GM12864 (cell line): ENCODE data around the gene RNF150.
"Not testable (repeated sequence)": the region's sequence is repeated elsewhere in the genome, so short reads cannot be mapped to it uniquely, and the experiment has no call there.

Experiments
- DNase-seq: peaks from one replicate; pipeline ENCODE4 v3.0.0-alpha.2; 2011; ENCODE audit warnings: low read depth
- H3K4me3 ChIP-seq: 2 replicates; pipeline ENCODE4 v1.5.1; 2011; ENCODE audit warnings: mild to moderate bottlenecking, low read depth, low read length, control low read depth
- TF ChIP-seq, protein P1 (sequence below): IDR thresholded peaks from 2 replicates; pipeline ENCODE4 v1.5.1; 2011; ENCODE audit warnings: low read depth, mild to moderate bottlenecking, moderate library complexity, low read length, control low read depth, inconsistent platforms; ENCODE audit errors: missing control alignments

RNF150 gene

DNA sequence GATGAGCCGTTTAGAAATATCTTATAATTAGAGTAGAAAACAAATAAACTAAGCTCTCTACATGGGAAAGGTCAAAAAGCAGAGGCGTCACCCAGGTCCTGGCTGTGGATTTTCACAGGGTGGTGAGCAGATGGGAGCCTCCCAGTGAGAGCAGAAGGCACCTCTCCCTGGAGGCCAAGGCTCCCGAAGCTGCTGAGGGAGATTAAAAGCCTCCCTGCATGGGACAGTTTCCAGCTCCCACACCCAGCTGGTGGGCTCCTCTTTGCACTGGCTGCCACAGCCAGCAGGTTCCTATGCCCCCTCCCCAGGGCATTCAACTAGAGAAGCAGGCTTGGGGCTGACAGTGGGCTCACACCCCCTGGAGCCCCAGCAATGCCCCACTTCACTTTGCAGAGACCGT is 321.8 kb downstream of the RNF150 start:
- DNase-seq = no peak

DNA sequence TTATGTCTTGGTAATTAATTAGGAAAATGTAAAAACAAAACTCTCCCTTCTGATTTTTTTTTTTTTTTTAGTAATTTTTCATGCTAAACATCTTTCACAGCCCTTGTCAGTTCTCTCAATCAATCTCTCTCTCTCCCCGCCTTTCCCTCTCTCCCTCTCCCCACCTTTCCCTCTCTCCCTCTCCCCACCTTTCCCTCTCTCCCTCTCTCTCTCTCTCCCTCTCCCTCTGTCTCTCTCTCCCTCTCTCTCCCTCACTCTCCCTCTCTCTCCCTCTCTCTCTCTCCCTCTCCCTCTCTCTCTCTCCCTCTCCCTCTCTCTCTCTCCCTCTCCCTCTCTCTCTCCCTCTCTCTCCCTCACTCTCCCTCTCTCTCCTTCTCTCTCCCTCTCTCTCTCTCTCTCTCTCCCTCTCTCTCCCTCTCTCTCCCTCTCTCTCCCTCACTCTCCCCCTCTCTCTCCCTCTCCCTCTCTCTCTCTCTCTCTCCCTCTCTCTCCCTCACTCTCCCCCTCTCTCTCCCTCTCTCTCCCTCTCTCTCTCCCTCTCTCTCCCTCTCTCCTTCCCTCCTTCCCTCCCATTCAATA is 322.6 kb downstream of the RNF150 start:
- not testable (repeated sequence) for DNase-seq, H3K4me3 ChIP-seq

More for the DNA sequence above, 321.8 kb downstream of the RNF150 start:
- TF ChIP-seq, protein P1, sequence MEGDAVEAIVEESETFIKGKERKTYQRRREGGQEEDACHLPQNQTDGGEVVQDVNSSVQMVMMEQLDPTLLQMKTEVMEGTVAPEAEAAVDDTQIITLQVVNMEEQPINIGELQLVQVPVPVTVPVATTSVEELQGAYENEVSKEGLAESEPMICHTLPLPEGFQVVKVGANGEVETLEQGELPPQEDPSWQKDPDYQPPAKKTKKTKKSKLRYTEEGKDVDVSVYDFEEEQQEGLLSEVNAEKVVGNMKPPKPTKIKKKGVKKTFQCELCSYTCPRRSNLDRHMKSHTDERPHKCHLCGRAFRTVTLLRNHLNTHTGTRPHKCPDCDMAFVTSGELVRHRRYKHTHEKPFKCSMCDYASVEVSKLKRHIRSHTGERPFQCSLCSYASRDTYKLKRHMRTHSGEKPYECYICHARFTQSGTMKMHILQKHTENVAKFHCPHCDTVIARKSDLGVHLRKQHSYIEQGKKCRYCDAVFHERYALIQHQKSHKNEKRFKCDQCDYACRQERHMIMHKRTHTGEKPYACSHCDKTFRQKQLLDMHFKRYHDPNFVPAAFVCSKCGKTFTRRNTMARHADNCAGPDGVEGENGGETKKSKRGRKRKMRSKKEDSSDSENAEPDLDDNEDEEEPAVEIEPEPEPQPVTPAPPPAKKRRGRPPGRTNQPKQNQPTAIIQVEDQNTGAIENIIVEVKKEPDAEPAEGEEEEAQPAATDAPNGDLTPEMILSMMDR = no peak
- H3K4me3 ChIP-seq = no peak overlapping the region
